ENCODE measurements around the gene P2RY14.

P2RY14 gene

DNA sequence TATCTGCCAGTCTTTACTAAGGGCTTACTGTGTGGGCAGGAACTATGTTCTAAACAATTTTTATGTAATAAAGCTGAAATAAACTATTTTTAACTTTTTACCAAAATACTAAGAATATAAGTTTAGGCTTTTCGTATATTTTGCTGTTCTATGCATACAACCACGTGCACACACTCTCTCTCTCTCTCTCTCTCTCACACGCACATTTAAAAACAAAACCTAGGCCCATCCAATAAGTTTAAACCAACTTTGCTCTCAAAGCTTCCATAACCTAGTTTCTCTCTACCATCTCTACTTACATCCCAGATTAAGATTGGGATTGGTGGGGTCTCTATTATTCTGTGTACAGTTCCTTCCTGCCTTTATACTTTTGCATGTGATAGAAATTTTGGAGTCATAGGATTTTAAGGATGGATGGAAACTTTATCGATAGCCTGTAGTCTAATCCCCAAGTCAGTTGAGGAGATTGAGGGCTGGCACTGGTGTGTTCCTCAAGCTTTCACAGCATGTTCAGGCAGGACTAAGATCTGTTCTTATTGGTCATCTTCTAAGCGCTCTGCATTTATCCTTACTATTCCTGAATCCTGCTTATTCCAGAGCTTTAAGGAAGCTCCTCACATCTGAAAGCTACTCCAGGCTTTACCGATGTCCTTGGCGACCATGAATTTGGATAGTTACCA lies 77.2 kb downstream of the P2RY14 start:
- no peak for TF ChIP-seq CTCF (conservative IDR thresholded peaks at IDR 0.05; ENCODE audit: low read depth, low read length)
- no peak overlapping the region for H3K4me3 ChIP-seq (ENCODE audit: low read depth, low read length)
- no peak for DNase-seq (ENCODE audit: low read depth)

DNA sequence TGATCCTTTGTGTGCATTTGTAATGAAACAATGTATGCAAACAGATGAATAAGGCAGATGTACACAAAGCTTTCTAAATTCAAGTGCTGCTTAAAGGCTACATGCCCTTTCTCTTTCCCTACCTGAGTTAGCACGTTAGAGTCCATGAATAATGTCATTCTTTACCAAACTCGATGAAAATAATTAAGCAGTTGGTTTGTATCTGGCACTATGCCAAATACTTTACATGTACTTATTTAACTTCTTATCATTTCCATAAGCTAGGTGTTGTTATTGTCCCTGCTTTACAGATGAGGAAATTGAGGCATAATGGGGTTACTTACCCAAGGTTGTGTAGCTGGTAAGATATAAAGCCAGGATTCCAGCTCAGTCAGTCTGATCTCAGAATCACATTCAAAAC lies 77.8 kb downstream of the P2RY14 start:
- no peak overlapping the region for H3K4me3 ChIP-seq (ENCODE audit: low read depth, low read length)
- no peak for TF ChIP-seq CTCF (conservative IDR thresholded peaks at IDR 0.05; ENCODE audit: low read depth, low read length)

GRCh38 chr3:151199554-151200438 lies 78.5 kb downstream of the P2RY14 start:
- H3K4me3 ChIP-seq (ENCODE audit: low read depth, low read length) = no peak overlapping the region
- TF ChIP-seq CTCF (conservative IDR thresholded peaks at IDR 0.05; ENCODE audit: low read depth, low read length) = no peak
- DNase-seq (ENCODE audit: low read depth) = no peak

More for the DNA sequence above, 77.8 kb downstream of the P2RY14 start:
- DNase-seq (ENCODE audit: low read depth) = no peak

DNA sequence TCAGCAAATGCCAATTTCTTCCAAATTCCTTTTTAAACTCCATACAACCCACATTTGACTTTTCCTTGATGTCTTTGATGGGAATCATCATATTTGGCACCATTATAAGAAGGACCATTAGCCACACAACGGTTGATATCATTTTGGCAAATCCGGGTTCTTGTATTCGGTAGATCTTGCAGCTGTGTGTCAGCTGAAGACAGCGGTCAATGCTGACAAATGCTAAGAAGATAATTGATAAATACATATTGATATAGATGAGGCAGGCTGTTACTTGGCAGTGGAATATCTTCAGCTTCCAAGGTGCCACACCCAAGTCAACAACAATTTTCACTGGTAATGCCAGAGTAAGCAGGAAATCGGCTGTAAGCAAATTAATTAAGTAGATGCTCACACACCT lies 79.5 kb downstream of the P2RY14 start:
- no peak for TF ChIP-seq CTCF (conservative IDR thresholded peaks at IDR 0.05; ENCODE audit: low read depth, low read length)
- DNase-seq (ENCODE audit: low read depth) = no peak
- H3K4me3 ChIP-seq (ENCODE audit: low read depth, low read length) = no peak overlapping the region

GRCh38 chr3:151197981-151198767 lies 80.2 kb downstream of the P2RY14 start:
- DNase-seq (ENCODE audit: low read depth) = no peak
- TF ChIP-seq CTCF (conservative IDR thresholded peaks at IDR 0.05; ENCODE audit: low read depth, low read length) = no peak
- no peak overlapping the region for H3K4me3 ChIP-seq (ENCODE audit: low read depth, low read length)

DNA sequence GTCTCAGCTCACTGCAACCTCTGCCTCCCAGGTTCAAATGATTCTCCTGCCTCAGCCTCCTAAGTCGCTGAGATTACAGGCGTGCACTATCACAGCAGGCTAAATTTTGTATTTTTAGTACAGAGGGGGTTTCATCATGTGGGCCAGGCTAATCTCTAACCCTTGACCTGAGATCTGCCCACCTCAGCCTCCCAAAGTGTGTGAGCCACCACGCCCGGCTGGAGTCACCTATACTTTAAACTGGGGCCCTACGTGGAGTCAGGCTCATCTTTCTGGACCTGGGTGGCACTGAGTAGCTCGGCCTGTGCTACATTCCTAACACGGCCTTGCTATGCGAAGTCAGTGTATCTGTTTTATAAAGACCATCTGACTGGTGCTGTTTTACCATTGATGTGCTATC lies 81.1 kb downstream of the P2RY14 start:
- TF ChIP-seq CTCF (conservative IDR thresholded peaks at IDR 0.05; ENCODE audit: low read depth, low read length) = no peak
- DNase-seq (ENCODE audit: low read depth) = no peak
- no peak overlapping the region for H3K4me3 ChIP-seq (ENCODE audit: low read depth, low read length)
